ENCODE results near the gene CTNS.

CTNS gene

DNA sequence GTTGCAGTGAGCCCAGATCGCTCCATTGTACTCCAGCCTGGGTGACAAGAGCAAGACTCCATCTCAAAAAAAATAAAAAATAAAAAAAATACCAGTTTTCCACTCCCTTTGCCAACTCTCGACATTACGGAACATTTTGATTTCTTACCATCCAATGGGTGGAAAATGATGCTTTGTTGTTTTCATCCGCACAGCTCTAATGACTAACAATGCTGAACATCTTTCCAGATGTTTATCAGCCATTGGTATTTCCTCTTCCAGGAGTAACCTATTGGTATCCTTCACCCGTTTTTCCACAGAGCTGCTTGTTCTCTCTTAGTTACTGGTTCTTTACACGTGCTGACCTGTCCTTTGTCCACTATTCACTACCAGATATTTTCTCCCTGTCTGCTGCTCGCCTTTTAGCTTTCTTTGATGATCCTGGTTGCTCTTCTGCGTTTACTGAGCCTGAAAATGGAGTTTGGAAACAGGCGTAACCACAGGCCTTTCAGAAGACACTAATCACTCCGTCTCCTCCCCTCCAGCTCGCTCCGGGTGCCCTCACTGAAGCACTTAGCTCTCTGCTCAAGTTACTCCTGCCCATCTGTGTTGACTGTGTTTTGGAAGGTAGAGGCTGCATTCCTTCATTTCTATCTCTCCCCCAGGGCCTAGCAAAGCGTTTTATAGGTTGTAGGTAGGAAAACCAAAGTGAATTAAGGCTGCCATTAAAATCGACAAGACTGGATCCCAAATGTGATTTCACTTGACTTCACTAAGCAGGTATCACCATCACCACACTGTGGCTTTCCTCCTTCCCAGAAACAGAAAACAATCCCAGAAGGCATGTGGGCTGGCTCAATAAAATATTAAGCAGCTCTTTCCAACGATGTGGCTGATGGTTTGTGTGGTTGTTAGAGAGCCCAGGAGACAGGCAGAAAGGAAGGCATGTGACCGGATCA is 9.5 kb upstream of the CTNS start:
- no peak for DNase-seq (ENCODE audit: low spot score)

DNA sequence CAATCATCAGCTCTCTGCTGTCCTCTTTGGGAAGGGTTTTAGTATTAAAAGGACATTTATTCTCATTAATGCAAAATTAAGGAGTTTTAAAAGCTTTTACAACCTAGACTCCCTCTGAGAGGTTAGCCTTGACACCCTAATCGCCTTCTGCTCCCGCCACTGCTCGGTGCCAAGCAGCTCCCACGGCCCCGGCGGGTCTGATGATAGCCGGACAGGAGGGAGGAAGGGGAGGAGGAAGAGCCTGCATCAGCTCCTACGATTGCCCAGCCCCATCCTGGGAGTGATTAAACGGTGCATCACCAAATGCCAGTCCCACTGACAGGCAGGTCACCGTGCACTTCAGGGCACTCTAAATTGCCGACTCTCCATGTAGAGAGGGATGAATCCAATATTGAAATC is 8.8 kb upstream of the CTNS start:
- DNase-seq (ENCODE audit: low spot score): no peak

DNA sequence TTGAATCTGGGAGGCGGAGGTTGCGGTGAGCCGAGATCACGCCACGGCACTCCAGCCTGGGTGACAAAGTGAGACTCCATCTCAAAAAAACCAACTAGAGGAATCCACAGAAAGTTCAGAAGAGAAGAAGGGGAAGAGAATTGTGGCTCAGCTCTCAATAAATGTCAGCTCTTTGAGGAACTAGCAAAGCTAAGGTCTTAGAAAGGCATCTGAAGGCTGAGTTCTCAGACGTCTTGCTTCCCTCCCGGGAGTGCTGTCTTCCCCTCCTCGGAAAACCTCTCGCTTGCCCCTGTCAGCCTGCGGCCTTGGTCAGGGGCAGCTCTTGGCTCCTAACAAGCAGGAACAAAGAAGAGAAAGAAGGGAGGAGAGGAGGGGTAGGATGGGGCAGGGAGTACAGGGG is 5.8 kb upstream of the CTNS start:
- no peak for DNase-seq (ENCODE audit: low spot score)

DNA sequence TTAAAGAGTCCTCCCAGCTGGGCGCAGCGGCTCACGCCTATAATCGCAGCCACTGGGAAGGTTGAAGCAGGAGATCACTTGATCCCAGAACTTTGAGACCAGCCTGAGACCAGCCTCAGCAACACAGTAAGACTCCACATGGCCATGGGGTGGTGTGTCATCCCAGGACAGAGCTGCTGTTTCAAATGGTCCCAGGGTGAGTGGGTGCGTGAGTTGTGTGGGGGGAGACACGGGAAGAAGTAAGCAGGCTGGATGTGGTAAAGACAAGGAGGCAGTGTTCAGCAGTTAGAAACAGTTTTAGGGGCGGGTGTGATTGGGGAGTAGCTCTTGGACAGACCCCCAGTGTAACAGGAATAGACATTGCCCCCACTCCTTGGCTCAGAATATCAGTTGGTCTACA is 4.3 kb upstream of the CTNS start:
- no peak for DNase-seq (ENCODE audit: low spot score)

DNA sequence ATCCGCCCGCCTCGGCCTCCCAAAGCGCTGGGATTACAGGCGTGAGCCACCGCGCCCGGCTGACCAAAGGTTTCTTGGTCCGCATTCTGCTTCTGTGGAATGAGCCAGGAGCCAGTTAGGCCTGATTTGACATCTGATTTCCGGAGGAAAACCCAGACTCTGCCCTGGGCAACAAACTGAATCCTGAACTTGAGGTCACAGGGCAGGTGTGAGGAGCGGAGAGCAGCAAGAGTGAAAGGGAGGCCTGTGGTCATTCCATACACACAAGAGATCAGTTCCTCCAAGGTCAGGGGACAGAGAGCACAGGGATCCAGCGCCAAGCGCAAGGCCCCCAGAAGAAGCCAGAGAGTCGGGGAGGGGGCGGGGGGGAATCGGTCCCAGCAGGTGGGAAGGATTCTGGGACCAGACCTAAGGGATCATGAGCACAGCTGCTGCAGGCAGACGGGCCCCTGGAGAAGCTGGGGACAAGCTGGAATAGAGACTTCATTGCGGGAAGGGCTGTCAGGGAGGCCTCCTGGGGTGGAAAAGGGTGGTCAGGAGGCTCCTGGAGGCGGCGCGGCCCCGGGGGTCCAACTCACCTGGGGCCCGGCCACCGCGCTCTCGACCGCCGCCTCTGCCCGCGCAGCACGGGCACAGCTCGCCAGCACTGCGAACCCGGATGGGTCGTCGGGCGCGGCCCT is 946 bp upstream of the CTNS start:
- DNase-seq (ENCODE audit: low spot score): no peak

DNA sequence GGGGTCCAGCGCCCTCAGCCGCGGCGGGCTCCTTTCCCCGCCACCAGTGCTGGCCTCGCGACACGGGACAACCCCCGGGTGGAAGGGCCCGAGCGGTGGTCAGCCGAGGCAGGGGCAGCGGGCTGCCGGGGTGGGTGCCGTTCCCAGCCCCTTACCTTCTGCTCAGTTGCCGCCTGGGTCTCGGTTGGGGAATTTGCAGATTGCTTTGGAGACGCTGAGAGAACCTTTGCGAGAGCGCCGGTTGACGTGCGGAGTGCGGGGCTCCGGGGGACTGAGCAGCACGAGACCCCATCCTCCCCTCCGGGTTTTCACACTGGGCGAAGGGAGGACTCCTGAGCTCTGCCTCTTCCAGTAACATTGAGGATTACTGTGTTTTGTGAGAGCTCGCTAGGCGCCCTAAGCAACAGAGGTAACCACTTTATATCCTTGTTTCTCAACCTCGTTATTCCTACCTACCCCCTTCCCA is 381 bp downstream of the CTNS start:
- DNase-seq (ENCODE audit: low spot score): no peak

DNA sequence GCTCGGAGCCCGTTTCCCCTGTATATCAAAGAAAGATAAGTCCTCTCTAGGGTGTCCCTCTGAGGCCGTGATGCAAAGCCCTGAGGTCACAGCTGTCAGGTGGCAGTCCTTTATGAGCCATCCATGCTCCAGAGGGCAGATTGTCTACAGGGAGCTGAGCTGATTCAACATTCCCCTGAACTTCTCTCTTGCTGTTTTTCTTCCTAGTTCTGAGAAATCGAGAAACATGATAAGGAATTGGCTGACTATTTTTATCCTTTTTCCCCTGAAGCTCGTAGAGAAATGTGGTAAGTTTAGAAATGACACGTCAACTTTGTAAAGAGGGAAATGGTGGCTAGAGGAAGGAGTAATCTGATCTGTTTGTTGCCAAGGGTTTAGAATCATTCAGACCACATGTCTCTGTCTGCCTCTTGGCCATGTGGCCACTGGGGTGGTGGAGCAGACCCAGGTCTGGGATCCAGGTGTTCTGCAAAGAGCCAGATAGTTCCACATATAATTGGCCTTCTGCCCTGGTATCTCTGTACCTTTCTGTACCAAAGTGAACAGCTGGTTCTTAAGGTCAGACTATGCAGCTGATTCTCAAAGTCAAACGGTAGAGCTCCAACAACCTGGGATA is 3.5 kb downstream of the CTNS start:
- DNase-seq (ENCODE audit: low spot score): no peak

DNA sequence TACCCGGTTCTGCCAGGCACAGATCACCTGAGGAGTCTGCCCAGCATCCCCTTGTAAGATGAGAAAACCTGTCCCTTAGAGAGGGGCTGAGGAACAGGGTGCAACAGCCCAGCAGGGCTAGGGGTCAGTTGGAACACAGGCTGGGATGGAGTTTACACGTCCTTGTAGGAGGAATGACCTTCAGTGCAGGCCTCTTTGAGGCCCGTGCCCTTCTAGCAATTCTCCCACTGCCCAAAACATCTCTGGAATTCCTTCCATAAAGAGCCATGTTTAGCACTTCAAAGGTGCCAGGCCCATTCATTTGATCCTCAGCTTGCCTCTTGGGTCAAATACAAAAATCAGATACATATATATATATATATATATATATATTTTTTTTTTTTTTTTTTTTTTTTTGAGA is 4.5 kb downstream of the CTNS start:
- no peak for DNase-seq (ENCODE audit: low spot score)

DNA sequence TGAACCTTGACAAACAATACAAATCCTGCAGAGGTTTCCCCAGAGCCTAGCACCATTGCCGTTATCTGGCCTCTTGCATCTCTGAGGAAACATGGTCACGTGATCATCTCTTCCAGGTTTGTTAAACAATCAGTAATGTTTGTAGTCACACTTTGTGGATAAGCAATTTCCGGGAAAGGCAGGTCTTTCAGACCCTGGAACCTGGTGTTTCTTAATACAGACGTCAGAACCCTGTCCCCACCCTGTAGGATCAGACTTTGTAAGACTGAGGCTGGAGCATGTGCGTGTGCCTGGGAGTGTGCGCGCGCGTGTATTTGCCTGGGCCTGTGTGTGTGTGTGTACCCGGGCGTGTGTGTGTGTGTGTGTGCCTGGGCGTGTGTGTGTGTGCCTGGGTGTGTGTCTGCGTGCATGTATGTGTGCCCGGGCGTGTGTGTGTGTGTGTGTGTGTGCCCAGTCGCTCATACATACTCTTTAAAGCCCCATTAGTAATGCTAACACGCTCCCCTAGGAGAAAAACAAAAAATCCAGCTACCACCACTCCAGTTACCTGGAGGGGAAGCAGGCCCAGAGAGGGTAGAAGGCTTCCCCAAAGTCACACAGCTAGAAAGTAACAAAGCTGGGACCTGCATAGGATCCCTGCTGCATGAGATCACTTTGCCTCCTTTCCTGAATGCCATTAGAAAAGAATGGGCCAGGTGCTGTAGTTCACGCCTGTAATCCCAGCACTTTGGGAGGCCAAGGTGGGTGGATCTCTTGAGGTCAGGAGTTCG is 5.3 kb downstream of the CTNS start:
- no peak for DNase-seq (ENCODE audit: low spot score)

DNA sequence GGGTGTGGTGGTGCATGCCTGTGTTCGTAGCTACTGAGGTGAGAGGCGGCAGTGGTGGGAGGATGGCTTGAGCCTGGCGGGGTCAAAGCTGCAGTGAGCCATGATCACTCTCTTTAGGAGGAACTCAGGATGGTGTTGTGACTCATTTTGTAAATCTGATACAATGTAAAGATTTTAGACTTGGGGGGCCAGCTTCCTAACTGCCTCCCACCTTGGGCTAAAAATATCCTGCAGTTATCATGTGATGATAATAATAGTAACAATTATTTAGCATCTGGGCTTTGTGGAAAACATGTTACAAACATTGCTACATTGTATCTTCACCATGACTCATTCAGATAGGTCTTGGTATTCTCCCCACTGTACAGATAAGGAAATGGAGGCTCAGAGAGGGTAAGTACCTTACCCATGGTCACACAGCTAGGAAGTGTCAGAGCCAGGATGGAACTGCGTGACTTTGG is 7.4 kb downstream of the CTNS start:
- DNase-seq (ENCODE audit: low spot score): no peak

DNA sequence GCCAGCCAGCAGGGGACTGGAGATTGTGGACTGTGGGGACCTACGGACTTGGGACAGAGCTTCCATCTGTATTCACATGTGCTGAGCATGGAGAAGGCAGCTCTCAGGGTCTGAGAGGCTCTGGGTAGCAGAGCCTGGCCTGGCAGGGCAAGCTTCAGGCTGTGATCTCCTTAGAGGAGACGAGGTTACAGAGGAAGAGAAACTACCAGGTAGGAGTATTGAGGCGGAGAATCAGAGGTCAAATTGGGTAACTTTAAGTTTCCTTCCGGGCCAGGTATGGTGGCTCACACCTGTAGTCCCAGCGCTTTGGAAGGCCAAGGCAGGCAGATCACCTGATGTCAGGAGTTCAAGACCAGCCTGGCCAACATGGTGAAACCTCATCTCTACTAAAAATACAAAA is 8.8 kb downstream of the CTNS start:
- DNase-seq (ENCODE audit: low spot score): no peak

DNA sequence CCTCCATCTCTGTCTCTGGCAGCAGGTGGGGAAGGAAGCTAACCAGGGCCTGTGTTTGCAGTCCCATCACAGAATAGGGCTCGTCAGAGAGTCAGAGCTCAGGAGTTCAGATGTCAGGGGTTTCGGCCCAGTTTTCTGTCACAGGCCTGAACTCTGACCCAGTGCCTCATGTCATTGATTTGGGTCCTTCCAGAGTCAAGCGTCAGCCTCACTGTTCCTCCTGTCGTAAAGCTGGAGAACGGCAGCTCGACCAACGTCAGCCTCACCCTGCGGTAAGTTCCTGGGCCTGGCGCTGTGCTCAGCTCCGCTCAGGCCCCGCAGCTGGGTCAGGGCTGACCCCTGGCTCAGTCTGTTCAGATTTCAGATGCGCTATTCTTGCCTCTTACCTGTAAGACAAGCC is 10.7 kb downstream of the CTNS start:
- no peak for DNase-seq (ENCODE audit: low spot score)

DNA sequence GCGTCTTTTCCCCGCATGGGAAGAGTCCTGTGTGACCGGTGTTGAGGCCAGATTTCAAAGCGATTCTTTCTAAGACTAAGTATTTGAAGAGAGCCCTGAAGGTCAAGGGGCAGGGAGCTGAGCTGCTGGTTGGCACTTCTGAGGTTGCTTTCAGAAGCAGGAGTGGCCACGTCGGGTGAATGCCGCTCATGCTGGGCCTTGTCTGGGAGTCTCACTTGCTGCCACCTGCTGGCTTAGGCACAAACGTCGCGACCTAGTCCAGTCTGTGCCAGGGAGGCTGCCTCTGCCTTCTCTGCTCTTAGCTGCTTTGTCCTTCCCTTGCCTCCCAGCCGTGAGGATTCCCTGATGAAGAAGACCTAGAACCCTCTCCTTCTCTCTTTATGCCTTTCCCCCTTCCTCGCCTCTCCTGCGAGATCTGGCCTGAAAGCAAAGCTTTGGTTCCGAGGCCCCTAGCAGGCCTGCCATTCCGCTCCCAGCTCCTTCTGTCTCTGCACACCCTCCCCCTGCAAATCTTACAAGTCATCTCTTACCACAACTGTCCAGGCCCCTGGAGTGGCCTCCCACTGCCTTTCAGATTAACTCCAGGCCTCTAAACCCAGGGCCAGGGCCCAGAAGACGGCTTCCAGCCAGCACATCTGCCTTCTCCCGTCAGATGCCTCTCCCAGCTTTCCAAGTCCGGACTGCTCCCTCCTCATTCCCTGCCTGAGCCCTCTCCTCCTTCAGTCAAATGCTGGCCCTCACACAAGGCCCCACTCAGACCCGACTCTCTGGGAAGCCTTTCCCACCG is 11.4 kb downstream of the CTNS start:
- DNase-seq (ENCODE audit: low spot score): peak; percentile 39

DNA sequence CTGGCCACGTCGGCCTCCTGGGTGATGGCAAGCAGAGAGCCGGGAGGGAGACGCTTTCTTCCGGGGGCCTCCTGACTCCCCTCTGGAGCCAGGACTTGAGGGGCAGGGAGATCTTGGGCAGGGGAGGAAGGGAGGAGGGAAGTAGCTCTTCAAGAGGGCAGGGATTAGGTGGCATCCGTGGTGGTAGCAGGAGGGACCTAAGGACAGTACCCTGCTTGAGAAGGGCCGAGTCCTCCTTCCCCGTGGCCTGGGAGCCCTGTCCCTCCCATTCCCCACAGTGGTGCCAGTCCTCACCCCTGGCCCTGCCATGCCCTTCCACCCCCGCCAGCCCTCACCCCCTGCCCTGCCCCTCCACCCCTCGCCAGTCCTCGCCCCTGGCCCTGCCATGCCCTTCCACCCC is 19.2 kb downstream of the CTNS start:
- DNase-seq (ENCODE audit: low spot score): no peak

DNA sequence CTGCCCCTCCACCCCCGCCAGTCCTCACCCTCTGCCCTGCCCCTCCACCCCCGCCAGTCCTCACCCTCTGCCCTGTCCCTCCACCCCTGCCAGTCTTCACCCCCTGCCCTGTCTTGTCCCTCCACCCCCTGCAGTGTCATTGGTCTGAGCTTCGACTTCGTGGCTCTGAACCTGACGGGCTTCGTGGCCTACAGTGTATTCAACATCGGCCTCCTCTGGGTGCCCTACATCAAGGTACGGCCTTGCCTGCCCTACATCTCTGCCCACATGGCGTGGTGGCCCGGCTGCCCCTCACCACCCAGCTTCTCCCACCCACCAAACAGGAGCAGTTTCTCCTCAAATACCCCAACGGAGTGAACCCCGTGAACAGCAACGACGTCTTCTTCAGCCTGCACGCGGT is 19.8 kb downstream of the CTNS start:
- no peak for DNase-seq (ENCODE audit: low spot score)

DNA sequence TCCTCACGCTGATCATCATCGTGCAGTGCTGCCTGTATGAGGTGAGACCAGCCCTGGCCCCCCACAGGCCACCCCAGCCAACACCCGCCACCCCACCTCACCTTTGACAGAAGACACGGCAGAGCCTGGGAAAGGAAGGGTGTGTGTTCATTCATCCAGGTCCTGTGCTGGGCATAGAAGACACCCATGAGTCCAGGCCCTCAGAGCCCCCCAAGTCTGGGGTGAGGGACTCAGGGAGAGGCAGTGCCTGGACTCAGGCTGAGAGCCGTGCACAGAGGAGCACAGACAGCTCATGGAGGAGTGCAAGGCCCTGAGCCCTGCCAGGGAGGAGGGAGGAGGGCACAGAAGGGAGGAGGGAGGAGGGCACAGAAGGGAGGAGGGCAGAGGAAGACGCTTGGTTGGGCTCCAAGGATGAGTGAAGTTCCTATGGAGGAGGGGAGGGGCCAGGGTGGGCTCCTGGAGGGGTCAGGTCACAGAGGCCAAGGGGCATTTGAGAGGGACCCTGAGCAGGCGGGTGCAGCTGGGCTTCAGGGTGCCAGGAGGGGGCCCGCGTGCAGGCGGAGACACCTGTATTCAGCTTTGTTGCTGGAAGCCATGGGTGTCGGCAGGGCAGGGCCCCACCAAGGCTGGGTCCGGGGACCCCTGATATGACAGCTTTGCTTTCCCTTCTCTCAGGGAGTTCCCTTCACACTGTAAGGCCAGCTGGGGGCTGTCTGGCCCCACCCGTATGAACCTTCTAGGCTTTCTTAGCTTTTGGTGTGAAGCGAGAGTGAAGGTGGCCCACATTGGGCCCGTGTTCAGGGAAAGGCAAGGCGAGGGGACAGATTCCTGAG is 20.4 kb downstream of the CTNS start:
- no peak for DNase-seq (ENCODE audit: low spot score)

DNA sequence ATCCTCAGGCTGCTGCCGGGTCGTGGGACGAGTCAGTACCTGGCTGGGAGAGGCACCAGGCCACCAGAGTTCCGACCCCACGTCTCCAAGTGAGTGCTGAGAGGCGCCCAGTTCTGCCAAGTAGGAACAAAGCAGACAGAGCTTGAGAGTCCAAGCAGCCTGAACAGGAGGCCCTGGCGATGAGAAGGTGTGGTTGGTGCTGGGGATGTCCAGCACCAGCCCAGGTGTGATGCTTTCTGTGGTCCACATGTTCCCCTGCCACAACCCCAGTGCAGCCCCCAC is 21.0 kb downstream of the CTNS start:
- no peak for DNase-seq (ENCODE audit: low spot score)

DNA sequence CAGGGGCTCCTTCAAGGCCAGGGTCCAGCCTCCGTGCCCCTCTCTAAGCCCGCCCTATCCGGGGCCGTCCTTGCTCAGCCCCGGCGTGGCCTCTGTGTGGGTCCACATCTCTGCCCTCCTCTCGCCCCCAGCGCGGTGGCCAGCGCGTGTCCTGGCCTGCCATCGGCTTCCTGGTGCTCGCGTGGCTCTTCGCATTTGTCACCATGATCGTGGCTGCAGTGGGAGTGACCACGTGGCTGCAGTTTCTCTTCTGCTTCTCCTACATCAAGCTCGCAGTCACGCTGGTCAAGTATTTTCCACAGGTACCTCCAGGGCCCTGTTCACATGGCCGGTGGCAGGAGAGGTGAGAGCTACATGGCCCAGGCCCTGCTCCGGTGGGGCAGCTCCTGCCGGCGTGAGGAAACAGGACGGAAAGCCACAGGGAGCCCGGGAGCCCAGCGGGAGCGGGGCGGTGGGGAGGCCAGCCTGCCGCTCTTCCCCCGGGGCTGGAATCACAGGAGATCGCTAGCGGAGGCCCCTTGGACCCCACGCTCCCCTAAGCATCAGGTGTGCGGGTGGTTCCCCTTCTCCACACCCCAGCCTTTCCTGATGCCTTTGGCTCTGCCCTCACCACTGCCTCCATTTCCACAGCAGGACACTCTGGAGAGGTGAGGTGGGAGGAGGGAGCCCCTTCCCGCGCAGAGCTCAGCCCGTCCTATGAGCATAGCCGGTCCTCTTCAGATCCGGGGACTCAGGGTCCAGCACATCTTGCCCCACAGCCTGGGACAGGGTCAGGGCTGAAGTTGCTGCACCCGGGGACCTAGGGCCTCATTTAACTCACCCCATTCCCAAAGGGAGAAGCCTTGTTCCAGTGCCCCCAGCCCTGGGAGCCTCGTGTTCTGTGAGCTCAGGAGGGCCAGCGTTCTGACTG is 21.6 kb downstream of the CTNS start:
- DNase-seq (ENCODE audit: low spot score): no peak

DNA sequence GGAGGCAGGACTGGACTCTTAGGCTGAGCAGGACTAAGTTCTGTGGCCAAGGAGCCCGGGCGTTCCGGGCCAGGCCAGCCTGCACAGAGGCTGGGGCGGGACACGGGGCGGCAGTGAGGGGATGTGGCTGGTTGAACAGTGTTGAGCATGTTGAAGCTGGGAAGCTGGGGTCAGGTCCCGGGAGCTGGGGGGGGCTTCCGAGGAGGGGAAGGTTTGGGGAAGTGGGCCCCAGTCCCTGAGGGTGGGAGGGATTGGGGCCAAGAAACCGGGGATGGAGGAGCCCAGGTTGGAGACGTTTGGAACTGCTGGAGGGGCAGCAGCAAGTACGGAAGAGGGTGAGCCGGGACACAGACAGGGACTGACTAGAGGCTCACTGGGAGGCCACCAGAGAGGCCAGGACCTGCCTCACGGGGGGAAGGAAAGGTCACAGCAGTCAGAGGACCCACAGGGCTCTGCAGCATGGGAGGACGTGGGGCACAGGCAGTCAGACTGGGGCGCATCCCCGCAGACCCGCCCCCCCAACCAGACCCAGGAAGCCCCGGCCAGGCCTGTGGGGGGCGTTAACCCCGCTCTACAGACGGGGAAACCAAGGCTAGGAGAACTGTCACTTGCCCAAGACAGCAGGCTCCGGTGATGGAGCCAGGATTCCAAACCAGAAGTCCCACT is 22.4 kb downstream of the CTNS start:
- DNase-seq (ENCODE audit: low spot score): no peak
